ENCODE data around the gene CSRP2.

Gene CSRP2

GRCh38 chr12:76891609-76892008, 12.8 kb upstream of the CSRP2 start:
- no peak for DNase-seq (ENCODE audit: low read depth in 2 of 2)

- peak; percentile 43 to 57 for DNase-seq (ENCODE audit: low read depth in 2 of 2)
Measured at GRCh38 chr12:76890151-76891143, 11.6 kb upstream of the CSRP2 start.

DNA sequence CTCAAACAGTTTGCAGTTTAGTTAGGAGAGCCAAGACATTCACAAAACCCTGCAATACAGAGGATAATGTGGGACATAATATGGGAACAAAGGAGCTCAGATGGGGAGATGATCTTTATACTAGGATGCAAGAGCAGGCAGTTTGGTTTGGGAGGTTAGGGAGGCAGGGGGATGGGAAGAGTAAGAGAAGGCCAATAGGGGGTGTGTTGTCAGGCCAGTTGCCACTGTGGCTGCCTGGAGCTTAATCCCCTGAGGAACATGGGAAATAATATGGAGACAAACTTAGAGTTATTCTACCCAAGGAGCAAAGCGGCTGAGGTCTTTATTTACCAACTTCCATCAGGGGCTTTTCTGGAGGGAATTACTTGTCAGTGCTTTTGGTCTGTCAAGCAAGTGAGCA, 10.0 kb upstream of the CSRP2 start:
- no peak for DNase-seq (ENCODE audit: low read depth in 2 of 2)

- DNase-seq (ENCODE audit: low read depth in 2 of 2): no peak
Measured at GRCh38 chr12:76883811-76884210, 5.0 kb upstream of the CSRP2 start.

DNA sequence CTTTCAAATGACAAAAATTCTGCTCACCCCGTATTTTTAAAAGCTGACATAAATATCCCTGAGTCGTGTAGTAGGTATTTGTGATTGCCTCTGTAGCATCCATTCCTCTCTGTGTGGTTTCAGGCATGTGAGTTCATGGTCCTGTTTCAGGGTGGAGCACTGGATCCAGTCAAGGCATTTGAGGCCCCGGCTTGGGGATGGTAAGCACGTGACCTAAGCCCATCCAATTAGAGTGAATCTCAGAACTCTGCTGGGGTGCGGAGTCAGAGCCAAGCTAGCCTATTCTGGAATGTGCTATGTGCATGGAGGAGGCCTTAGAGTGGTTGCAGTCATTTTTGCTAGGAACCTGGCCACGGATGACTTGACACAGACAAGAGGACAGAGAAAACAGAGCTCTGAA, 4.3 kb upstream of the CSRP2 start:
- no peak for DNase-seq (ENCODE audit: low read depth in 2 of 2)

DNA sequence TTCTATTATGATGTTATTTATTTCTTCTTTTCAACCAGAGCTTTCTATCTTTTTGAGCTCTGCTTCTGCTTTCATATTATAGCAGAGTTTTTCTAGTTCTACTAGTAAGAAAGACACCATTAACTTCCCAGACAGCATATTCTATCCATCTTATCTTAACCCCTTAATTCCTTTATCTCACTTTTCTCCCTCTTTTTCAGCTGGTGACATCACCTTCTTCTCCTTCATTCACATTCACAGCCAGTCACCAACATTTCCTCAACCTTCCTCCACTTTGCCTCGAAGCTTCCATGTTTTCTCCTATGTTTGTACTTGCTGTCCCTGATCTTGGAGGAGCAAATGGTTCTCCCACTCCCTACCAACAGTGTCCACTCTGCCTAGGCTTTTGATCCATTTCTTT, 3.5 kb upstream of the CSRP2 start:
- DNase-seq (ENCODE audit: low read depth in 2 of 2): no peak

DNA sequence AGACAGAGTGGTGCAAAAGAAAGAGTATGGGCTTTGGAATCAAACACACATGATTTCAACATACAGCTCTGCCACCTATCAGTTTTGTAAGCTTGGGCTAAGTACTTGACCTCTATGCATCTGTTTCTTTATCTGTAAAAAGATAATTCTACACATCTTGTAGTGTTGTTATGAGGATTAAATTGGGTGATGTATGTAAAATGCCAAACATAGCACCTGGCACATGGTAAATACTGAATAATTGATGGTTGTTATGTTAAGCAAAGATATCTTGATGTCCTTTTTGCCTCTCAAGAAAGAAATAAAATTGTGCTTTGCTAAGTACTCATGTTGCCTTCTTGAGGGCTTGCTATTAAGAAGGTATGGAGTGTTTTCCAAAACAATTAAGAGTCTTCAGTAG, 2.3 kb upstream of the CSRP2 start:
- no peak for DNase-seq (ENCODE audit: low read depth in 2 of 2)

- DNase-seq (ENCODE audit: low read depth in 2 of 2): no peak
Measured at GRCh38 chr12:76880519-76881023, 1.8 kb upstream of the CSRP2 start.

DNA sequence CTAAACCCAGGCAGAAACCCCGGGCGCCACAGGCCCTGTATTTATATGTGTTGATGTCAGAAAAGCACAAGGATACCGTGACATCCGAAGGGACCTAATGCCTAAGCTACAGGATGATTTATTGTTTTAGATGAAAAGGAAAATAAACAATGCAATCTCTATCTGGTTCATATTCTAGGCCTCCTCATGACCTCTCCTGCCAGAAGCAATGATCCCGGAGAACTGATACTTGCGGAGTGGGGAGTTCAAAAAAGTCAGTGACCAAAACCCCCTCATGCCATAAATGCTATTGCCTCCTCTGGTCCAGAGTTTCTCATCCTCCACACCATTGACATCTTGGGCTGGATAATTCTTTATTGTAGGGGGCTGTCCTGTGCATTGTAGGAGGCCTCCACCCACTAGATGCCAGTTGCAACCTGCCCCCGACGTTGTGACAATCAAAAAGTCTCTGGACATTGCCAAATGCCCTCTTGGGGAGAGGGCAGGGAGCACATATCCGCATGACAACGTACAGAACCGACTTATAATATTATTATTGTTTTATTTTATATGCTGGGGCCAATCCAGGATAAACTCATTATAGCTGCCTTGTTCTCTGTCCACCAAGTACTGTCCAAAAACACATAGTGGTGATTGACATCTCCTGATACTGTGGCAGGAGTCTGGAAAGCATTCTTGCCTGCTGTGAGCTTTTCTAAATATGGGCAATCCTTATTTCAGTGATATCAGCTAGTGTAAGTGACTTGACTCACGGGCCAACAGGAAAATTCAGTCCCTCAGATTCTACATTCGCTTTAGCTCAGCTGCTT, 1.1 kb upstream of the CSRP2 start:
- no peak for DNase-seq (ENCODE audit: low read depth in 2 of 2)

DNA sequence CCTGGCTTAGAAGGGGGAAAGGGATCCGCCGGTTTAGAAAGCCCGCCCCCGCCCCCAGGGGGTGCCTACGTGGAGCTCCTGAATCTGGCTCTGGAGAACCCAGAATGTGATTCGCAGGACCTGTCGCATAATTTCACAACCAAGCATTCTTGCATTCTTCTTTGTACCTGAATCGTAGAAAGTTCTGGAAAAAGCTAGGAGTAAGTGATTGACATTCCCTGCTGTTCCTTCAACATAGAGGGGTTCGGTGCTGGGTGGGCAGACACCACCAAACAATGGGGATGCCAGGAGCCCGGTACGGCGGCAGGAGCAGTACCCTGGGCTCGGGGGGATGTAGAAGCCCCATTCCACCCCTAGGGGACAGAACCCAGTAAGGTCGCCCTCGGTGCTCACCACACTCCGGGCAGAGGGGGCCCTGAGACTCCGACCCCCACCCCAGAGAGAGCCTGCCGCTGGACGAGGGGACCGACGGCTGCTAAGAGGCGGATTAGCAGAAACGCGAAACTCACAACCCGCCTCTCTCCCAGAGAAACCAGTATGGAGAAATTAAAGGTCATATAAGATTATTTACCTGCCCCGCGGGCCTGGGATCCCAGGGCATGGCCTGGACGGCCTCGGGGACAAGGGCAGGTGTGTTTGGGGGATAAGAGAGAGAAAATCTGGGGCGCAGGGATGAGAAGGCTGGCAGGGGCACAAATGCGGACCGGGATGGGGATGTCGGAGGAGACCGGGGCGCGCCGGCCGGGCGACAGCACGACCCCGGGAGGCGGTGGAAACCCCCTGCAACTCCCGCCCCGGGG, 520 bp downstream of the CSRP2 start:
- no peak for DNase-seq (ENCODE audit: low read depth in 2 of 2)

GRCh38 chr12:76876696-76877229, 2.1 kb downstream of the CSRP2 start:
- DNase-seq (ENCODE audit: low read depth in 2 of 2): no peak

DNA sequence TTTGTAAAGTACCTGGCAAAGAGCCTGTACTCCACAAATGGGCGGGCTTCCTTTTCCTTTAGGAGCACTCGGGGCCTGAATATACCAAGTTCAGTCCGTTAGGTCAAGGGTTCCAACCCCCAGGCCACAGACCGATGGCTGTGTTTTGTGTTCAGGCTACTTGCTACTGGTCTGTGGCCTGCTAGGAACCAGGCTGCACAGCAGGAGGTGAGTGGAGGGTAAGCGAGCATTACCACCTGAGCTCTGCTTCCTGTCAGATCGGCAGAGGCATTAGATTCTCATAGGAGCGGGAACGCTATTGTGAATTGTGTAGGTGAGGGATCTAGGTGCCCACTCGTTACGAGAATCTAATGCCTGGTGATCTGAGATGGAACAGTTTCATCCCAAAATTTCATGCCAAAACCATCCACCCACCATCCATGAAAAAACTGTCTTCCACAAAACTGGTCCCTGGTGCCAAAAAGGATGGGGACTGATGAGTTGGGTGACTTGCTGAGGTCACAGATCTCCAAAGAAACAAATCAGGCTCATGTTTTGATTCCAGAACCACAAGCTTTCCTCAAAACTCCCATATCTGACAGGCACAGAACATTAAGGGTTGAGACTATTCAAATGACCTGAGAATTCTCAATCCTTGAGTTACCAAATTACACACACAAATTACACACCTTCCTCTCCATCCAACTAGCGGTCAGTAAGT, 4.2 kb downstream of the CSRP2 start:
- DNase-seq (ENCODE audit: low read depth in 2 of 2): no peak

DNA sequence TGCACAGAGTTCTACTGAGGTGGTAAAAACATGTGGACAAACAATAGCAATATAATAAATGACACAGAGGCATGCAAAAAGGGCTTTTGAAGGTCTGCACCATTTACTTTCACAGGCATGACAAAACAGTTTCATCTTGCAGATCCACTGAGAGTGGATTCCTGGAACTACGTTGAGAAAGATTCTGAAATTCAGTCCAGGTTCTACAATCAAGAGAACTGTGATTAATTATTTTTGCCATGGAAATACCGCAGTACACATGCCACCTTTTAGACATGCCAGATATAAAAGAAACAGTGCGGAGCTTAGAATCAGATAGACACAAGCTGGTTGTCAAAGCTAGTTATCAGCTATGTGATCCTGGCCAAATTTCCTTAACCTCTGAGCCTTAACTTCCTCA, 4.8 kb downstream of the CSRP2 start:
- no peak for DNase-seq (ENCODE audit: low read depth in 2 of 2)

DNA sequence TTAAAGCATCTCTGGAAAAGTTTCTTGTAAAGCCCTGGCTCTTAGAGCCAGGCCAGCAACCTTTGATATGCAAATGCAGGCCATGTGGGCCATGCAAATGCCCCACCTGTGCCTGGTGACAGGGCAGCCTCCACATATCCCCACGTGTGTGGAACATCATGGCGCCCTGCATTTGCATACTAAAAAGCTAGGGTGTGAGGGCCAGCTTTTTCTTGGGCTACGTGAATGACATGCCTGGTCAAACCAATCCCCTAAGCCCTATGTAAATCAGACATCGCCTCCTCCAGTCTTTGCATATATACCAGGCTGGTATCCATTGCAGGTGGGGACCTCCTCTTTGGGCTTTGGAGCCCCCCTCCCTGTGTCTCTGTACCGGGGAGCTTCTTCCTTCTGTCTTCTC, 6.4 kb downstream of the CSRP2 start:
- DNase-seq (ENCODE audit: low read depth in 2 of 2): no peak

- no peak for DNase-seq (ENCODE audit: low read depth in 2 of 2)
Measured at GRCh38 chr12:76871742-76872141, 7.1 kb downstream of the CSRP2 start.

- DNase-seq (ENCODE audit: low read depth in 2 of 2): no peak
Measured at GRCh38 chr12:76871082-76871481, 7.7 kb downstream of the CSRP2 start.

DNA sequence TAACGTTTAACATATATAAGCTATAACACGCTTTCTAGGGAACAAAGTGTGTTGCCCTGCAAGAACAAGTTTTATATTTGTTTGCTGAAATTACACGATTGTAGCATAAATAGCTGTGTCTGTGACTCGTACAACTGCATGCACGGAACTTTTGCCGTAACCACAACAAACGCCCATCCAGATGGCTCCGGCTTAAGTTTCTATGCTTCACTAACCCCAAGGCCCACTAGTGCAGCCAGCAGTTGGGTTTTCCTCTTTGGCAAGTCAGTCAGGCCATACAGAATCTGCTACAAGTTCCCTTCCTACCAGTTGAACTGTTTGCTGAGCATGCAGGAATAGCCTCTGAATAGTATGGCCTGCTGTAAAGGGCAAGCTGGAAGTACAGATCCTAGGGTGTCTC, 12.1 kb downstream of the CSRP2 start:
- DNase-seq (ENCODE audit: low read depth in 2 of 2): no peak

- DNase-seq (ENCODE audit: low read depth in 2 of 2): no peak
Measured at GRCh38 chr12:76866151-76866567, 12.7 kb downstream of the CSRP2 start.

DNA sequence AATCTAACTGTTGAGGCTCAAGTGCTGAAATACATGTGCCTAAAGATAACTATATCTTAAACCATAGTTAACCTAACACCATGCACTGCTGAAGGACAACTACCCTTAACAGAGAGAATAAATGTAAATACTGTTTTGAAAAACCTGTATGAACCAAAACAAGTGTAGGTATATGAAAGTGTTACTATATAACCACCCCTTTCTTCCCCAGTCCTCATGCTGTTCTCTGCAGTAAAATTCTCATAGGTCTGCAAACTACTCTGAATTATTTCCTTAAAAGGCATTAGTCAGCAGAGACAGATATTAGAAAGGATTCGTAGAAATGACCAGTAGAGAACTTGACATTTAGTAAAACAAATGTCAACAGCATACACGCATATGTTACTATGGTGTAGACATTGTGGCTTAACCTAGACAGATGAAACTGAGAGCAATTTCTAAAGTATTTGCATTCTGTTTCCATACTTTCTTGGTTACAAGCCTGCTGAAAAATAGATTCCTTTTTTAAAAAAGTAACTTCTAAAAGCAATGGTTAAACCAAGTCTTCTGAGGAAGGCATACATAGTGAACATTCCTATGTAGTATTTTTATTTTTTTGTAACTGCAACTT, 13.9 kb downstream of the CSRP2 start:
- no peak for DNase-seq (ENCODE audit: low read depth in 2 of 2)

- DNase-seq (ENCODE audit: low read depth in 2 of 2): no peak
Measured at GRCh38 chr12:76863837-76864236, 15.0 kb downstream of the CSRP2 start.
